Measurements from ENCODE around the gene TRAPPC3.

The TRAPPC3 gene

DNA sequence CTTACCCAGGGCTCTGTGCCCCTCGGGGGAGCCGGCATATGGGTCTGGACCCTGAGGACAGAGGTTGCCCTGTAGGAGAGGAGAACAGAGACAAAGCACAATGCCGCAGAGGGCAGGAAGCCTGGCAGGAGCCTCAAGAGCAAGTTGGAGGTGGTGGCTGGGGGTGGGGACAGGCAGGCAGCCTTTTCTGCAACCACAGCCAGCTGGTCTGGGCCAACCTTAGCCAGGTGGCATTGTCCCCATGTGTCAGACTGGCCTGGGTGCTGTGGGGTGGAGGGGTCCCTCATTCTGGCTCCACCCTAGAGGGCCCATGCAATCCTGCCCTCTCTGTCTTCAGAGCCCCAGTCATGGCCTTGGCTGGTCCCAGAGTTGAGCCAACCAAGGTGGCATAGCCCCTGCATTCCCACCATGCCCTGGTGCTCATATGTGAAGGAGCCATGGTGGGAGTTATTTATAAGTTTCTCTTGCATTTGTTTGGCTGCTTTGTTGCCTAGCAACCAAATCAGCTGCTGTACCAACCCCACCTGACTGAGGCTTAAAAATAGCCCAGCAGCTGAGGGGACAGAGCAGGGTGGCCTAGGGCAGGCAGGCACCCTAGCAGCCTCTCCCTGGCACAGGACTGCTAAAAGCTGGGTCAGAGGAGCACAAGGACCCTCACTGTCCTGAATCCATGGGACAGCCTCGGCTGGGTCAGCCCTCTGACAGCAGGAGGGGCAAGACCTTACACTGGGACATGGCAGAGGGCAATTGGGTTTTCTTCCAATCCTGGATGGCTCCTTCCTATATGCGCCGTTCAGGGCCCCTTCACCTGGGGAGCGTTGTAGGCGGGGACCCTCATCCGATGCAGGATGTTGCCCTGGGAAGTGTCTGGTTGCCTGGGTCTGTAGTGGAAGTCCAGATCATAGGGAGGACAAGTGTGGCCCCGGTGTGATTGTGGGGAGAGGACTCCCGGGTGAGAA, 26.1 kb upstream of the TRAPPC3 start:
- in situ Hi-C loops (cut with HindIII; ENCODE audit: low pct_unique_long_range_greater_than_20kb, low sequenced_read_pairs): no loop called here
- no peak for TF ChIP-seq JUND (IDR thresholded peaks at IDR 0.05; ENCODE audit: low read depth)
- DNase-seq (ENCODE audit: low read depth in 1 of 2, low spot score in 1 of 2): no peak

GRCh38 chr1:36174713-36175112, 25.4 kb upstream of the TRAPPC3 start:
- DNase-seq (ENCODE audit: low read depth in 1 of 2, low spot score in 1 of 2): no peak
- TF ChIP-seq JUND (IDR thresholded peaks at IDR 0.05; ENCODE audit: low read depth): no peak
- in situ Hi-C loops (cut with HindIII; ENCODE audit: low pct_unique_long_range_greater_than_20kb, low sequenced_read_pairs): no loop called here

DNA sequence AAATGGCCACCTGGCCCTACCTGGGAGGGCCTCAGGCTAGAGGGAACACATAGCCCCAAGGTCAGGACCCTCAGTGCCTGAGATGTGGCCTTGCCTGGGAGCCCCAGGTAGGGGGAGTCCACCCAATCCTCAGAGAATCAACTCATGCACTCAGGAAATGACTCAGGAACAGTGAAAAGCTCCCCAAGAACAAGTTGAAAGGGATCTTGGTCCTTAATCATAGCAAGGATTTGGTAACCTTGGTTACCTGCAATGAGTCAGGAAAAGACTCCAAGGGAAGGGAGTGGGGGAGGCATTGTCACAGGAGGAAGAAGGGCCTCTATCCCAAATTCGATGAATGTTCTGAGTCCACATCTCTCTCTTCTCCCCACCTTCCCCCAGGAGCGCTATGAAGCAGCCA, 23.7 kb upstream of the TRAPPC3 start:
- in situ Hi-C loops (cut with HindIII; ENCODE audit: low pct_unique_long_range_greater_than_20kb, low sequenced_read_pairs): no loop called here
- TF ChIP-seq JUND (IDR thresholded peaks at IDR 0.05; ENCODE audit: low read depth): no peak
- no peak for DNase-seq (ENCODE audit: low read depth in 1 of 2, low spot score in 1 of 2)

DNA sequence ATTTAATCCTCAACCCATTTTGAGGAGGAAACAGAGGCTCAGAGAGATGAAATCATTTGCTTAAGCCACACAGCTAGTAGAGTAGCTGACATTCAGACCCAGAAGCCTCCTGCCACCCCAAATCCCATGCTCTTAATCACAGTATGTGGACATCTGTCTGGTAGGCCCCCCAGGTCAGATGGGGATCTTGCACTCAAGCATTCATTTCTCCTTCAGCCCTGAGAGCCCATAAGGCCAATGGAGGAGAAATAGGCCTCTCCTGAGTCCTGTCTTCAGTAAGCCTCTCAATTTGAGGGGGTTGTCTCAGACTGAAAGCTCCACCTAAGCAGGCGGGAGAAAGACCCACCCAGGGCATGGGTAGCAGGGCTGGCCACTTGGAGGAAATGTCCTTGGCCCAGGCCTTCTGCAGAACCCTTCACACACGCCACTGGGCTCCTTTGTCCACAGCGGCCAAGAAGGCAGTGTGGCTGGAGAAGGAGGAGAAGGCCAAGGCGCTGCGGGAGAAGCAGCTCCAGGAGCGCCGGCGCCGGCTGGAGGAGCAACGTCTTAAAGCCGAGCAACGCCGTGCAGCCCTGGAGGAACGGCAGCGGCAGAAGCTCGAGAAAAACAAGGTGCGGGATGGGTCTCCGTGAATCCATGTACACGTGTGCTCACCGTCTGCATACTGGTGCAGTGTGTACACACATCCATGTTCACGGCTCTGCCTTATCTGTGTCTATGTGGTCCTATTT, 22.9 kb upstream of the TRAPPC3 start:
- no peak for TF ChIP-seq JUND (IDR thresholded peaks at IDR 0.05; ENCODE audit: low read depth)
- in situ Hi-C loops (cut with HindIII; ENCODE audit: low pct_unique_long_range_greater_than_20kb, low sequenced_read_pairs): no loop called here
- no peak for DNase-seq (ENCODE audit: low read depth in 1 of 2, low spot score in 1 of 2)

- DNase-seq (ENCODE audit: low read depth in 1 of 2, low spot score in 1 of 2): no peak
- in situ Hi-C loops (cut with HindIII; ENCODE audit: low pct_unique_long_range_greater_than_20kb, low sequenced_read_pairs): no loop called here
- TF ChIP-seq JUND (IDR thresholded peaks at IDR 0.05; ENCODE audit: low read depth): no peak
Observed at GRCh38 chr1:36170643-36171412, 21.5 kb upstream of the TRAPPC3 start.

DNA sequence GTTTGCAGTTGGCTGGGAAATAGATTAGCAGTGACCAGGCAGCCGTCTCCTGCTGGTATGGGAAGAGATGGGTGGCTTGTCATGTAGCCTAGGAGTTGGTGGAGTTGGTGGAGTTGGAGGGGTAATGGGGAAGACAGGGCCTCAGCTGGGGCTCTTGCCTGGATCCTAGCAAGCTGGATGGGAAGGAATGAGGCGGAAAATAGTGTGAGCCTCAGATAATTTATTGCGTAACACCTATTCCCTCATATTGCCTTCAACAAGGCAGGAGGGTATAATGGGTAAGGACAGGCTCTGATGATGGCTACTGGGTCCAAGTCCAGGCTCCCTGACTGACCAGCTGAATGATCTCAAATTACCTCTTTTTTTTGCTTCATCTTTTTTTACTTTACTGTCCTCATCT, 19.2 kb upstream of the TRAPPC3 start:
- TF ChIP-seq JUND (IDR thresholded peaks at IDR 0.05; ENCODE audit: low read depth): no peak
- DNase-seq (ENCODE audit: low read depth in 1 of 2, low spot score in 1 of 2): no peak
- in situ Hi-C loops (cut with HindIII; ENCODE audit: low pct_unique_long_range_greater_than_20kb, low sequenced_read_pairs): no loop called here

DNA sequence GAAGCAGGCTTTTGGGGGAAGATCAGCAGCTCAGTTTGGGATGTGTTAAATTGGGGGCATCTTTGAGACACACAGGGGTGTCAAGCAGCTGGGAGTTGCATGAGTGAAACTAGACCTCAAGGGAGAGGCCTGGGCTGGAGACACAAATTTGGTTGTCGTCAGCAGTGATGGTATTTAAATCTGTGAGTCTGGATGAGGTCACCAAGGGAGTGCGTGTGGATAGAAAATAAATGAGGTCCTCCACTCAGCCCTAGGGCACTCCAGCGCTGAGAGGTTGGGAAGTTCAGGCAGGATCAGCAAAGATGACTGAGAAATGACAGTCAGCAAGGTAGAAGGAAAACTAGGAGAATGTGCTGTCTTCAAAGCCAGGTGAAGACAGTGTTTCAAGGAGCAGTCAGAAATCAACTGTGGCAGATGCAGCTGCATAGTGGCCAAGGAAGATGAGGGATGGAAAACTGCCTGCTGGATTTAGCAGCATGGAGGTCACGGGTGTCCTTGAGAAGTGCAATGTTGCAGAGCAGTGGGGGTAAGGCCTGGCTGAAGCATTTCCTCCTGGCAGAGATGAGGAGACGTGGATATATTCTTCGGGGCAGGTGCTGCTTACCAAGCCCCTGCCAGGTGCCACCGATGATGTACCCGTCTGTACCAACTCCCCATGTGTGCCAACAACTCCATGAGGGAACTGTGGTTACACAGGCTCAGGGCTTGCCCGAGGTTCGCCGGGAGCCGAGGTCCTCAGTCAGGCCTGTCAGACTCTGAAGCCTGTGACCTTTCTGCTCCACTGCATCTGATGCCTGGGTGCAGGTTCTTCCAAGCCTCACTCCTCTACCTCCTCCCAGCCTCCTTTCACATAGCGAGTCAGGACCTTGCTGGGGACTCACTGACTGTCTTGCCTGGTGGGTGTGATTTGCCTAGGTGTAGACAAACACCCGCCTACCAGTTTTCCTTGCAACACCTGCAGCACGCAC, 17.9 kb upstream of the TRAPPC3 start:
- in situ Hi-C loops (cut with HindIII; ENCODE audit: low pct_unique_long_range_greater_than_20kb, low sequenced_read_pairs): no loop called here
- TF ChIP-seq JUND (IDR thresholded peaks at IDR 0.05; ENCODE audit: low read depth): no peak
- no peak for DNase-seq (ENCODE audit: low read depth in 1 of 2, low spot score in 1 of 2)

- no peak for TF ChIP-seq JUND (IDR thresholded peaks at IDR 0.05; ENCODE audit: low read depth)
- in situ Hi-C loops (cut with HindIII; ENCODE audit: low pct_unique_long_range_greater_than_20kb, low sequenced_read_pairs): no loop called here
- no peak for DNase-seq (ENCODE audit: low read depth in 1 of 2, low spot score in 1 of 2)
Observed at GRCh38 chr1:36166136-36166535, 16.9 kb upstream of the TRAPPC3 start.

DNA sequence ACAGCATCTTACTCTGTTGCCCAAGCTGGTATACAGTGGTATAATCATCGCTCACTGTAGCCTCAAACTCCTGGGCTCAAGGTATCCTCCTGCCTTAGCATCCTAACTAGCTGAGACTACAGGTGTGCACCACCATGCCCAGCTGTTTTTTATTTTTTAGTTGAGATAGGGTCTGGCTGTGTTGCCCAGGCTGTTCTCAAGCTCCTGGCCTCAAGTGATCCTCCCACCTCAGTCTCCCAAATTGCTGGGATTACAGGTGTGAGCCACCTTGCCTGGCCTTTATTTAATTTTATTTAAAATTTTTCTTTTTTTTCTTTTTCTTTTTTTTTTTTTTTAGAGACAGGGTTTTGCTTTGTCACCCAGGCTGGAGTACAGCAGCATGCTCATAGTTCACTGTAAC, 15.9 kb upstream of the TRAPPC3 start:
- DNase-seq (ENCODE audit: low read depth in 1 of 2, low spot score in 1 of 2): no peak
- in situ Hi-C loops (cut with HindIII; ENCODE audit: low pct_unique_long_range_greater_than_20kb, low sequenced_read_pairs): no loop called here
- TF ChIP-seq JUND (IDR thresholded peaks at IDR 0.05; ENCODE audit: low read depth): no peak

GRCh38 chr1:36164361-36164760, 15.1 kb upstream of the TRAPPC3 start:
- in situ Hi-C loops (cut with HindIII; ENCODE audit: low pct_unique_long_range_greater_than_20kb, low sequenced_read_pairs): no loop called here
- DNase-seq (ENCODE audit: low read depth in 1 of 2, low spot score in 1 of 2): no peak
- TF ChIP-seq JUND (IDR thresholded peaks at IDR 0.05; ENCODE audit: low read depth): no peak

GRCh38 chr1:36163426-36163825, 14.1 kb upstream of the TRAPPC3 start:
- in situ Hi-C loops (cut with HindIII; ENCODE audit: low pct_unique_long_range_greater_than_20kb, low sequenced_read_pairs): no loop called here
- peak in 1 of 2 experiments; percentile 35 for DNase-seq (ENCODE audit: low read depth in 1 of 2, low spot score in 1 of 2)
- TF ChIP-seq JUND (IDR thresholded peaks at IDR 0.05; ENCODE audit: low read depth): no peak

Measured in T47D (cell line).